ENCODE measurements around the gene PTK6. TPM values are rescaled to one million over a fixed set of nuclear protein-coding genes. Genes with fewer than 3 reads are reported as not detected.

Gene PTK6
- total and polyA plus RNA-seq, 2 experiments from 2014 or later, result 0.27 to 1.1 TPM

GRCh38 chr20:63567386-63568169 lies 30.4 kb upstream of the PTK6 start:
- H3K4me3 ChIP-seq, result no peak overlapping the region
- 95% methylated on average over 33 of the region's 37 CpGs for WGBS (ENCODE audit: low lambda C conversion rate, missing lambda C conversion rate)
- no peak for TF ChIP-seq EZH2phosphoT487 (IDR thresholded peaks at IDR 0.05; ENCODE audit: low read depth, severe bottlenecking, unreplicated experiment)
- TF ChIP-seq EZH2 (IDR thresholded peaks at IDR 0.05; ENCODE audit: borderline replicate concordance), result no peak
- TF ChIP-seq, protein P1, sequence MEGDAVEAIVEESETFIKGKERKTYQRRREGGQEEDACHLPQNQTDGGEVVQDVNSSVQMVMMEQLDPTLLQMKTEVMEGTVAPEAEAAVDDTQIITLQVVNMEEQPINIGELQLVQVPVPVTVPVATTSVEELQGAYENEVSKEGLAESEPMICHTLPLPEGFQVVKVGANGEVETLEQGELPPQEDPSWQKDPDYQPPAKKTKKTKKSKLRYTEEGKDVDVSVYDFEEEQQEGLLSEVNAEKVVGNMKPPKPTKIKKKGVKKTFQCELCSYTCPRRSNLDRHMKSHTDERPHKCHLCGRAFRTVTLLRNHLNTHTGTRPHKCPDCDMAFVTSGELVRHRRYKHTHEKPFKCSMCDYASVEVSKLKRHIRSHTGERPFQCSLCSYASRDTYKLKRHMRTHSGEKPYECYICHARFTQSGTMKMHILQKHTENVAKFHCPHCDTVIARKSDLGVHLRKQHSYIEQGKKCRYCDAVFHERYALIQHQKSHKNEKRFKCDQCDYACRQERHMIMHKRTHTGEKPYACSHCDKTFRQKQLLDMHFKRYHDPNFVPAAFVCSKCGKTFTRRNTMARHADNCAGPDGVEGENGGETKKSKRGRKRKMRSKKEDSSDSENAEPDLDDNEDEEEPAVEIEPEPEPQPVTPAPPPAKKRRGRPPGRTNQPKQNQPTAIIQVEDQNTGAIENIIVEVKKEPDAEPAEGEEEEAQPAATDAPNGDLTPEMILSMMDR (IDR thresholded peaks at IDR 0.05; ENCODE audit: poor library complexity), result no peak
- no peaks in the 10 kb centered on the region for H4K20me1 ChIP-seq (ENCODE audit: insufficient read depth, poor library complexity, severe bottlenecking)
- H3K4me1 ChIP-seq (ENCODE audit: insufficient read depth), result no peaks in the 10 kb centered on the region
- no peaks in the 10 kb centered on the region for H3K27me3 ChIP-seq
- H3K4me2 ChIP-seq, result no peak overlapping the region
- H3K36me3 ChIP-seq (replicated peaks; ENCODE audit: insufficient read depth, low read depth), result no peaks in the 10 kb centered on the region
- no peaks in the 10 kb centered on the region for H3K9me2 ChIP-seq (replicated peaks; ENCODE audit: insufficient read depth)
- no peak overlapping the region for H2AFZ ChIP-seq
- DNase-seq (ENCODE audit: low spot score), result no peak
- no peak overlapping the region for H3K27ac ChIP-seq
- no peaks in the 10 kb centered on the region for H3K79me2 ChIP-seq
- no peaks in the 10 kb centered on the region for H3K9me3 ChIP-seq (ENCODE audit: low read depth)

DNA sequence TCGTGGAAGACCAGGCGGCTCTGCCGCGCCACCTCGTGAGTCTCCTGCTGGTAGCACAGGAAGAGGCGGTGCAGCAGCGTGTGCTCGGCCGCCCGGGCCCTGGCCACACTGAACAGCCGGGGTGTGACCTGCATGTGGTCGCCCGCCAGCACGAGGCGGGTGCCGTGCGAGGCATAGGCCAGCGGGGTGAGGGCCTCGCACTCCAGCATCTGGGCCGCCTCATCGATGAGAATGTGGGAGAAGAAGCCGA lies 29.9 kb upstream of the PTK6 start:
- Histone ChIP-seq H3K4me3 (no peak overlapping the region), H3K27ac (no peak overlapping the region), H3K36me3 (replicated peaks; ENCODE audit: insufficient read depth, low read depth) (no peaks in the 10 kb centered on the region)

DNA sequence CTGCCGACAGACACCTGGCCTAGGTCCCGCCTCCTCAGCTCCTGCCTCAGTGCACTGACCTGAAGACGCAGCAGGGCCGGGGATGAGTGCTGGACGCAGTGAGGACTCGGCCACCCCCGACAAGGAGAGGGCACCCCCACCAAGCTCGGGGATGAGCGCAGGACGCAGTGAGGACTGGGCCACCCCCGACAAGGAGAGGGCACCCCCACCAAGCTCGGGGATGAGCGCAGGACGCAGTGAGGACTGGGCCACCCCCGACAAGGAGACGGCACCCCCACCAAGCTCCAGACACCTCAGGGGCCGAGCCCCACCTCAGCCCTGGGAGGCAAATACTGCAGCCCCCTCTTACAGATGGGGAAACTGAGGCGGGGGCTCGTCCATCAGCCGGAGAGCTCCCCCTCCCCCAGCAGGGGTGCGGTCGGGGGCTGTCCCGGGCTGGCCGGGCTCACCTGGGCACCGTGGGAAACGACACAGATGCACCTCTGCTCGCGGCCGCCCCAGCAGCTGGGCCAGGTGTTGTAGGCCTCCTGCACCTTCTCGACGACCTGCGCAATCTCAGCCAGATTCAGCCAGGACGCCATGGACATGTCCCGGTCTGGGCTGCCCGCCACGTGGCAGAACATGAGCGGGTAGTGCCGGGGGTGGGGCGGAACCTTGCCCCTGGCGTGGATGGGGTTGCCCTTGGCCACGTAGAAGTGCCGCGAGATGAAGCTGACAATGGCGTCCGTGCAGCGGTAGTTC lies 29.4 kb upstream of the PTK6 start:
- no peaks in the 10 kb centered on the region for H3K9me2 ChIP-seq (replicated peaks; ENCODE audit: insufficient read depth)
- no peaks in the 10 kb centered on the region for H3K79me2 ChIP-seq
- no peaks in the 10 kb centered on the region for H4K20me1 ChIP-seq (ENCODE audit: insufficient read depth, poor library complexity, severe bottlenecking)
- 95% methylated on average over 42 of the region's 46 CpGs for WGBS (ENCODE audit: low lambda C conversion rate, missing lambda C conversion rate)
- no peak overlapping the region for H2AFZ ChIP-seq
- no peak overlapping the region for H3K27ac ChIP-seq
- no peak for DNase-seq (ENCODE audit: low spot score)
- H3K4me2 ChIP-seq, result no peak overlapping the region
- H3K9me3 ChIP-seq (ENCODE audit: low read depth), result no peaks in the 10 kb centered on the region
- no peaks in the 10 kb centered on the region for H3K4me1 ChIP-seq (ENCODE audit: insufficient read depth)
- no peaks in the 10 kb centered on the region for H3K36me3 ChIP-seq (replicated peaks; ENCODE audit: insufficient read depth, low read depth)
- no peak overlapping the region for H3K4me3 ChIP-seq
- no peaks in the 10 kb centered on the region for H3K27me3 ChIP-seq
- TF ChIP-seq, protein P1 (IDR thresholded peaks at IDR 0.05; ENCODE audit: poor library complexity), result no peak
- TF ChIP-seq EZH2 (IDR thresholded peaks at IDR 0.05; ENCODE audit: borderline replicate concordance) (no peak), EZH2phosphoT487 (IDR thresholded peaks at IDR 0.05; ENCODE audit: low read depth, severe bottlenecking, unreplicated experiment) (no peak)

More for the DNA sequence above, 29.9 kb upstream of the PTK6 start:
- TF ChIP-seq EZH2phosphoT487 (IDR thresholded peaks at IDR 0.05; ENCODE audit: low read depth, severe bottlenecking, unreplicated experiment), result no peak
- TF ChIP-seq EZH2 (IDR thresholded peaks at IDR 0.05; ENCODE audit: borderline replicate concordance), result no peak
- TF ChIP-seq, protein P1 (IDR thresholded peaks at IDR 0.05; ENCODE audit: poor library complexity), result no peak
- no peaks in the 10 kb centered on the region for H3K79me2 ChIP-seq
- 98% methylated on average over 21 of the region's 22 CpGs for WGBS (ENCODE audit: low lambda C conversion rate, missing lambda C conversion rate)
- no peaks in the 10 kb centered on the region for H4K20me1 ChIP-seq (ENCODE audit: insufficient read depth, poor library complexity, severe bottlenecking)
- DNase-seq (ENCODE audit: low spot score), result no peak
- H3K4me2 ChIP-seq, result no peak overlapping the region
- no peaks in the 10 kb centered on the region for H3K9me3 ChIP-seq (ENCODE audit: low read depth)
- no peaks in the 10 kb centered on the region for H3K9me2 ChIP-seq (replicated peaks; ENCODE audit: insufficient read depth)
- H3K4me1 ChIP-seq (ENCODE audit: insufficient read depth), result no peaks in the 10 kb centered on the region
- no peaks in the 10 kb centered on the region for H3K27me3 ChIP-seq
- no peak overlapping the region for H2AFZ ChIP-seq

Data from hepatocyte (in vitro differentiated cells).